H1 (cell line): ENCODE measurements around the gene CD180. TPM values are rescaled to one million over a fixed set of nuclear protein-coding genes. Genes with fewer than 3 reads are reported as not detected.

Experiments
- CTCF ChIA-PET: fragments of 300-600 bp; sonication (Branson Sonifier 250); formaldehyde crosslinking; loops from one replicate; lab custom pipeline; 2021; ENCODE audit not compliant: partially characterized antibody; lab: Charles Lee
- POLR2A ChIA-PET: fragments of 300-600 bp; sonication (Branson Sonifier 250); formaldehyde crosslinking; loops from one replicate; lab custom pipeline; 2021; ENCODE audit warnings: inconsistent platforms; ENCODE audit not compliant: partially characterized antibody; lab: Charles Lee
- DNase-seq, 2 experiments: peaks; one replicate each; pipeline versions ENCODE4 v3.0.0 to v3.0.0-alpha.2; 2010 to 2022; ENCODE audit warnings: low spot score in 2 of 2, low read depth in 1 of 2, mixed read lengths in 1 of 2
- FAIRE-seq: peaks from 2 replicates; lab custom pipeline; 2011; peaks lifted over from hg19 to GRCh38; lab: Jason Lieb, UNC
- H2AFZ ChIP-seq: 2 replicates; pipeline ENCODE4 v1.8.1; 2012; ENCODE audit warnings: low read length, inconsistent platforms
- H2AK5ac ChIP-seq: 2 replicates; pipeline ENCODE4 v1.6.1; 2013; ENCODE audit warnings: low read depth, low read length
- H2BK120ac ChIP-seq: replicated peaks from 2 replicates; pipeline ENCODE3; 2013; ENCODE audit warnings: low read depth, low read length, inconsistent platforms
- H2BK12ac ChIP-seq: 2 replicates; pipeline ENCODE4 v1.6.1; 2013; ENCODE audit warnings: low read depth, low read length
- H2BK15ac ChIP-seq: 2 replicates; pipeline ENCODE4 v1.6.1; 2013; ENCODE audit warnings: low read length
- H2BK20ac ChIP-seq: 2 replicates; pipeline ENCODE4 v1.6.1; 2013; ENCODE audit warnings: low read length
- H2BK5ac ChIP-seq: 2 replicates; pipeline ENCODE4 v1.6.1; 2013; ENCODE audit warnings: low read depth, low read length
- H3K14ac ChIP-seq: 2 replicates; pipeline ENCODE4 v1.6.1; 2013; ENCODE audit warnings: inconsistent platforms; ENCODE audit not compliant: insufficient read length
- H3K18ac ChIP-seq: 2 replicates; pipeline ENCODE4 v1.6.1; 2013; ENCODE audit warnings: low read length; ENCODE audit errors: extremely low read depth
- H3K23ac ChIP-seq: 2 replicates; pipeline ENCODE4 v1.6.1; 2013; ENCODE audit warnings: inconsistent platforms; ENCODE audit not compliant: insufficient read length
- H3K23me2 ChIP-seq: 2 replicates; pipeline ENCODE4 v1.6.1; 2013; ENCODE audit warnings: low read depth, low read length
- H3K27ac ChIP-seq: 2 replicates; pipeline ENCODE4 v1.6.1; 2011; ENCODE audit warnings: low read depth, low read length, inconsistent platforms
- H3K27me3 ChIP-seq, 4 experiments: replicated peaks in 1 of 4; 1 replicate in 1 of 4; 2 replicates in 3 of 4; pipeline versions ENCODE4 v1.6.1 to v1.8.1; 2011 to 2013; ENCODE audit warnings: low read length in 3 of 4, mild to moderate bottlenecking in 3 of 4, inconsistent platforms in 2 of 4, mixed read lengths in 2 of 4, moderate library complexity in 1 of 4; ENCODE audit not compliant: control insufficient read depth in 3 of 4, insufficient read depth in 3 of 4; ENCODE audit errors: extremely low read depth in 1 of 4
- H3K36me3 ChIP-seq, 4 experiments: 2 replicates each; pipeline versions ENCODE4 v1.6.1 to v1.8.1; 2011 to 2013; ENCODE audit warnings: mild to moderate bottlenecking in 4 of 4, low read length in 3 of 4, moderate library complexity in 2 of 4, control low read depth in 1 of 4, inconsistent platforms in 1 of 4; ENCODE audit not compliant: insufficient read depth in 4 of 4, control insufficient read depth in 2 of 4
- H3K4ac ChIP-seq: replicated peaks from 2 replicates; pipeline ENCODE3; 2013; ENCODE audit warnings: low read length, low read depth, mixed read lengths, inconsistent platforms; ENCODE audit not compliant: insufficient read length
- H3K4me1 ChIP-seq, 4 experiments: replicated peaks in 1 of 4; 1 replicate in 1 of 4; 2 replicates in 3 of 4; pipeline versions ENCODE4 v1.6.1 to v1.8.1; 2011 to 2013; ENCODE audit warnings: low read length in 3 of 4, inconsistent platforms in 2 of 4, mixed read lengths in 1 of 4; ENCODE audit not compliant: insufficient read depth in 4 of 4, control insufficient read depth in 3 of 4
- H3K4me2 ChIP-seq, 2 experiments: 2 replicates each; pipeline versions ENCODE4 v1.6.1 to v1.8.1; 2011 to 2013; ENCODE audit warnings: low read depth in 2 of 2, low read length in 2 of 2, control low read depth in 1 of 2, inconsistent platforms in 1 of 2, mild to moderate bottlenecking in 1 of 2; ENCODE audit not compliant: insufficient read depth in 1 of 2
- H3K4me3 ChIP-seq, 4 experiments: fragments of 200-600, 300-600 bp in 1 of 4; sonication (generic), shearing (Covaris generic), sonication (Bioruptor Twin) in 1 of 4; 2 replicates each; pipeline versions ENCODE4 v1.5.1 to v1.8.1; 2011 to 2016; ENCODE audit warnings: low read length in 4 of 4, low read depth in 3 of 4, control low read depth in 2 of 4, inconsistent platforms in 2 of 4, mild to moderate bottlenecking in 2 of 4, mixed read lengths in 1 of 4, moderate library complexity in 1 of 4; ENCODE audit not compliant: insufficient read depth in 2 of 4; ENCODE audit errors: extremely low read depth in 1 of 4
- H3K56ac ChIP-seq: replicated peaks from 2 replicates; pipeline ENCODE3; 2013; ENCODE audit warnings: low read depth, mild to moderate bottlenecking, mixed read lengths, low read length, inconsistent platforms; ENCODE audit not compliant: insufficient read length
- H3K79me1 ChIP-seq: 2 replicates; pipeline ENCODE4 v1.6.1; 2013; ENCODE audit warnings: low read depth, low read length, control low read depth
- H3K79me2 ChIP-seq, 2 experiments: 2 replicates each; pipeline versions ENCODE4 v1.6.1 to v1.8.1; 2012 to 2013; ENCODE audit warnings: low read length in 2 of 2, mild to moderate bottlenecking in 2 of 2, inconsistent platforms in 1 of 2; ENCODE audit not compliant: insufficient read depth in 2 of 2, control insufficient read depth in 1 of 2
- H3K9ac ChIP-seq, 4 experiments: replicated peaks in 1 of 4; 1 replicate in 1 of 4; 2 replicates in 3 of 4; pipeline versions ENCODE4 v1.6.1 to v1.8.1; 2011 to 2013; ENCODE audit warnings: low read depth in 3 of 4, low read length in 3 of 4, control low read depth in 2 of 4, mild to moderate bottlenecking in 2 of 4, moderate library complexity in 2 of 4, inconsistent platforms in 1 of 4; ENCODE audit errors: extremely low read depth in 1 of 4
- H3K9me3 ChIP-seq, 2 experiments: 2 replicates each; pipeline versions ENCODE4 v1.6.1 to v1.8.1; 2012 to 2013; ENCODE audit warnings: mild to moderate bottlenecking in 2 of 2, moderate library complexity in 2 of 2, control low read depth in 1 of 2, inconsistent platforms in 1 of 2, low read depth in 1 of 2, low read length in 1 of 2, mixed read lengths in 1 of 2; ENCODE audit not compliant: insufficient read depth in 2 of 2
- H4K20me1 ChIP-seq, 2 experiments: replicated peaks in 1 of 2; 2 replicates each; pipeline versions ENCODE3 to v1.8.1; 2011 to 2013; ENCODE audit warnings: inconsistent platforms in 2 of 2, low read length in 2 of 2, mild to moderate bottlenecking in 1 of 2; ENCODE audit not compliant: insufficient read depth in 2 of 2, control insufficient read depth in 1 of 2
- H4K5ac ChIP-seq: 2 replicates; pipeline ENCODE4 v1.6.1; 2013; ENCODE audit warnings: low read length, low read depth, mixed read lengths, inconsistent platforms; ENCODE audit not compliant: insufficient read length
- H4K8ac ChIP-seq: 2 replicates; pipeline ENCODE4 v1.8.0; 2013; ENCODE audit warnings: mild to moderate bottlenecking, moderate library complexity, low read length, inconsistent platforms; ENCODE audit not compliant: insufficient read depth; ENCODE audit errors: extremely low read depth
- H4K91ac ChIP-seq: replicated peaks from 2 replicates; pipeline ENCODE3; 2013; ENCODE audit warnings: low read length, mixed read lengths, inconsistent platforms; ENCODE audit not compliant: insufficient read length
- CBX8 ChIP-seq: fragments of 300-800, 300-1000 bp; sonication (generic); IDR thresholded peaks from 2 replicates; pipeline ENCODE4 v1.7.1; 2016; ENCODE audit warnings: low read depth, low read length, borderline replicate concordance
- EP300 ChIP-seq, 2 experiments: IDR thresholded peaks; 1 replicate in 1 of 2; 2 replicates in 1 of 2; pipeline ENCODE4 v1.6.1; 2011 to 2012; ENCODE audit warnings: low read depth in 2 of 2, low read length in 2 of 2, mild to moderate bottlenecking in 2 of 2, borderline replicate concordance in 1 of 2, inconsistent platforms in 1 of 2, moderate library complexity in 1 of 2
- GTF2F1 ChIP-seq: IDR thresholded peaks from 2 replicates; pipeline ENCODE4 v1.6.1; 2012; ENCODE audit warnings: low read depth, low read length, improper control_type of control experiment, borderline replicate concordance
- KDM1A ChIP-seq: fragments of 200-600, 300-600 bp; sonication (generic); IDR thresholded peaks from 2 replicates; pipeline ENCODE4 v1.7.1; 2016; ENCODE audit warnings: mild to moderate bottlenecking, low read length, borderline replicate concordance
- KDM5A ChIP-seq: fragments of 200-600 bp; IDR thresholded peaks from 2 replicates; pipeline ENCODE4 v1.7.1; 2012; ENCODE audit warnings: mild to moderate bottlenecking, low read length, inconsistent platforms, mixed read lengths
- NRF1 ChIP-seq: IDR thresholded peaks from 2 replicates; pipeline ENCODE4 v1.6.1; 2011; ENCODE audit warnings: mild to moderate bottlenecking, low read depth, low read length, improper control_type of control experiment
- POU5F1 ChIP-seq: IDR thresholded peaks from 2 replicates; pipeline ENCODE4 v1.6.1; 2011; ENCODE audit warnings: low read depth, mild to moderate bottlenecking, low read length, moderate library complexity
- RBBP5 ChIP-seq: IDR thresholded peaks from 2 replicates; pipeline ENCODE4 v1.7.1; 2012; ENCODE audit warnings: low read depth, mild to moderate bottlenecking, inconsistent platforms, low read length, moderate library complexity, borderline replicate concordance
- SAP30 ChIP-seq: fragments of 300-600 bp; sonication (generic); IDR thresholded peaks from 2 replicates; pipeline ENCODE4 v1.7.1; 2012; ENCODE audit warnings: low read length, moderate library complexity, mild to moderate bottlenecking, inconsistent platforms; ENCODE audit not compliant: insufficient read depth, insufficient replicate concordance
- SIX5 ChIP-seq: IDR thresholded peaks from 2 replicates; pipeline ENCODE4 v1.6.1; 2011; ENCODE audit warnings: mild to moderate bottlenecking, low read depth, low read length
- TAF7 ChIP-seq: optimal IDR thresholded peaks from 2 replicates; pipeline ENCODE3; 2011; ENCODE audit warnings: low read depth, mild to moderate bottlenecking, inconsistent platforms, low read length, moderate library complexity, borderline replicate concordance
- WGBS, 2 experiments: shearing (Covaris generic) in 1 of 2; methylation state at CpG; one replicate each; pipeline versions ENCODE4 v1.1.6 to v1.1.7; 2013 to 2015; ENCODE audit warnings: low lambda C conversion rate in 2 of 2, mixed read lengths in 2 of 2, inconsistent platforms in 1 of 2, low coverage in 1 of 2, missing lambda C conversion rate in 1 of 2; ENCODE audit not compliant: insufficient replicate concordance in 2 of 2, insufficient coverage in 1 of 2, insufficient read length in 1 of 2; ENCODE audit errors: extremely low coverage in 1 of 2, missing lambda C conversion rate in 1 of 2; 5-methylcytosine and 5-hydroxymethylcytosine counted together
- long read RNA-seq, 2 experiments: library from RNA in 1 of 2; library from capped mRNA in 1 of 2; stranded (forward); transcript quantifications; one replicate each; pipeline ENCODE4 v2.0.0, GENCODE V29; 2021; ENCODE audit warnings: inconsistent platforms in 1 of 2
- polyA minus RNA-seq, 3 experiments: library from RNA; depleted of rRNA, polyadenylated mRNA; stranded (reverse); fragments of >200 nt; gene quantifications; 1 replicate in 2 of 3; 2 replicates in 1 of 3; pipeline ENCODE4 v1.2.3, GENCODE V29; 2011
- polyA plus RNA-seq, 7 experiments: library from polyadenylated mRNA; depleted of rRNA in 3 of 7; stranded (reverse) in 5 of 7; unstranded in 2 of 7; fragments of >200 nt in 5 of 7; fragments of 200-250 nt in 2 of 7; gene quantifications; 1 replicate in 5 of 7; 2 replicates in 1 of 7; 4 replicates in 1 of 7; pipeline versions ENCODE4 v1.2.1 to v1.2.3, GENCODE V29; 2011 to 2013; ENCODE audit warnings: missing spikeins in 2 of 7, mixed read lengths in 2 of 7
- total RNA-seq: library from RNA; stranded (reverse); fragmentation: NEBNext Ultra II Directional; extraction: Animal tissue kit (Norgen Biotek cat#: 25700); gene quantifications from 2 replicates; pipeline ENCODE4 v1.2.1, GENCODE V29; 2021

The CD180 gene
- total RNA-seq (not detected in 2 replicates), polyA plus RNA-seq (2011; rRNA removed) (not detected in 2 replicates), polyA minus RNA-seq (2011; rRNA and poly(A)+ RNA removed) (not detected in 2 replicates)
- not detected for polyA plus RNA-seq (2011; cell fraction: cytosol; rRNA removed)
- not detected for polyA plus RNA-seq (2011; cell fraction: nucleus; rRNA removed)
- polyA plus RNA-seq (2012, experiment 1 of 2), result not detected in 4 replicates
- polyA plus RNA-seq (2012, experiment 2 of 2), result not detected
- not detected for polyA plus RNA-seq (2013, experiment 1 of 2)
- polyA plus RNA-seq (2013, experiment 2 of 2), result not detected
- not detected for polyA minus RNA-seq (2011; cell fraction: cytosol; rRNA and poly(A)+ RNA removed)
- not detected for polyA minus RNA-seq (2011; cell fraction: nucleus; rRNA and poly(A)+ RNA removed)
- long read RNA-seq, experiment 1, result 0 reads
- long read RNA-seq, experiment 2, result 0 reads

DNA sequence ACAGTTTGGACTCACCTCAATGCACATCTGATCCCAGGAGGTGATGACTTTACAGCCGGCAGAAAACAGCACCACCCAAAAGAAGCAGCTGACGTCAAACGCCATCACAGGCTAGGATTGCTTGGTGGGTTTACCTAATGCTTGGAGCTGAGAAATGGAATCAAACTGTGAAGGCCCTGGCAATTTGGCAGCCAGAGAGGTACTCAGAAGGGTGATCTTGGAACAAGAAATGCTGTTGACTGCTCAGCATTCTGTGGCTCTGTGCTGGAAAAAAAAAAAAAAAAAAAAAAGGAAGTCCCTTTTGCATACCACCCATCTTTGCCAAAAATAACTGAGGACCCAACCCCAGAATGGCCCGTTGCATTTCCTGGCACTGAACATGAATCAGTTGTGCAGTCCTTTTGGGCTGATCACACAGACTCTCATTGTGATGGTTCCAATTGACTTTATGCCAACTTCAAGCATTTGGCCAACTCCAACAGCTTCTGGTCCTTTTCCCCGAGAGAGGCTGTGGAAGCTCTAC, at the start of gene CD180:
Gene CD180 (minus strand): TSS at position 263 of the 523 bp plus-strand sequence. CDS start 158 bp downstream, at position 105.
- no peak within 1 kb of the TSS for H2BK15ac ChIP-seq
- no peak within 1 kb of the TSS for H4K91ac ChIP-seq
- FAIRE-seq, result no peak
- no peak within 1 kb of the TSS for H3K4ac ChIP-seq
- POLR2A ChIA-PET, result no interaction called here
- H3K23me2 ChIP-seq, result no peaks in the 10 kb centered on the region
- H2AFZ ChIP-seq, result no peak within 1 kb of the TSS; the same call in 1 of the 2 replicates
- H3K36me3 ChIP-seq, result no peaks in the 10 kb centered on the region
- no peak within 1 kb of the TSS for H2BK12ac ChIP-seq
- H4K5ac ChIP-seq, result no peak within 1 kb of the TSS
- H3K79me1 ChIP-seq, result no peaks in the 10 kb centered on the region
- no peak within 1 kb of the TSS for H3K4me3 ChIP-seq
- H3K9ac ChIP-seq, result no peak within 1 kb of the TSS
- H3K79me2 ChIP-seq, result no peaks in the 10 kb centered on the region
- H2AK5ac ChIP-seq, result no peak within 1 kb of the TSS
- no peak within 1 kb of the TSS for H3K56ac ChIP-seq
- WGBS, 2 experiments, result 89% methylated on average over 5 of the region's 5 CpGs; no CpG with 5 or more reads in 1 of the 2 experiments
- CTCF ChIA-PET, result interaction anchor here (0.7 to 1.6 kb wide), 4 partner anchors 9 to 33 kb away, joined by 4 to 6 read pairs (median 5); no protein-coding TSS in a partner anchor
- no peak within 1 kb of the TSS for H2BK120ac ChIP-seq
- no peak for TF ChIP-seq KDM5A
- TF ChIP-seq KDM1A, result no peak
- no peak for TF ChIP-seq TAF7
- TF ChIP-seq EP300 (IDR thresholded peaks at IDR 0.05; ENCODE audit: borderline replicate concordance in 1 of 2, low read depth in 2 of 2, low read length in 2 of 2), result no peak
- TF ChIP-seq SAP30, result no peak
- TF ChIP-seq GTF2F1, result no peak
- no peak for TF ChIP-seq NRF1
- TF ChIP-seq RBBP5, result no peak
- TF ChIP-seq CBX8, result no peak
- no peak for TF ChIP-seq POU5F1
- TF ChIP-seq SIX5, result no peak
- H4K8ac ChIP-seq, result no peak within 1 kb of the TSS
- H4K20me1 ChIP-seq, result no peaks in the 10 kb centered on the region
- H3K27me3 ChIP-seq, result no peaks in the 10 kb centered on the region
- no peak within 1 kb of the TSS for H2BK5ac ChIP-seq
- no peak within 1 kb of the TSS for H3K23ac ChIP-seq
- H3K9me3 ChIP-seq, result peaks cover 2 to 7% of the 10 kb centered on the region in 2 experiments; a peak in 1 of 4 replicates
- no peak within 1 kb of the TSS for H3K18ac ChIP-seq
- no peak within 1 kb of the TSS for H2BK20ac ChIP-seq
- no peak within 1 kb of the TSS for H3K14ac ChIP-seq
- no peak for DNase-seq
- no peak within 1 kb of the TSS for H3K27ac ChIP-seq
- no peaks in the 10 kb centered on the region for H3K4me1 ChIP-seq
- H3K4me2 ChIP-seq, result no peak within 1 kb of the TSS
